Smooth muscle cell (in vitro differentiated cells): Measurements from ENCODE around the gene ST6GALNAC4. TPM values are rescaled to one million over a fixed set of nuclear protein-coding genes. Genes with fewer than 3 reads are reported as not detected.

Experiments used
- DNase-seq: peaks from one replicate; lab custom pipeline; 2025; ENCODE audit not compliant: unreplicated experiment; lab: John Stamatoyannopoulos, UW
- H2AFZ ChIP-seq: fragments of 200-600 bp; sonication (generic); 2 replicates; pipeline ENCODE4 v1.6.0; 2016; ENCODE audit warnings: antibody characterized with exemption, low read depth, mild to moderate bottlenecking
- H3F3A ChIP-seq: fragments of 200-600 bp; sonication (generic); 2 replicates; pipeline ENCODE4 v1.6.0; 2017; ENCODE audit warnings: antibody characterized with exemption, low read depth
- H3K27ac ChIP-seq: fragments of 200-600 bp; sonication (generic); 2 replicates; pipeline ENCODE4 v1.5.1; 2016; ENCODE audit warnings: low read depth, mild to moderate bottlenecking
- H3K27me3 ChIP-seq: fragments of 200-600 bp; sonication (generic); 2 replicates; pipeline ENCODE4 v1.6.1; 2016; ENCODE audit warnings: low read depth, mild to moderate bottlenecking
- H3K36me3 ChIP-seq: fragments of 200-600 bp; sonication (generic); 2 replicates; pipeline ENCODE4 v1.5.1; 2016; ENCODE audit warnings: low read depth
- H3K4me1 ChIP-seq: fragments of 200-600 bp; sonication (generic); 2 replicates; pipeline ENCODE4 v1.5.1; 2016; ENCODE audit warnings: low read depth
- H3K4me2 ChIP-seq: fragments of 200-600 bp; sonication (generic); 2 replicates; pipeline ENCODE4 v1.6.0; 2016; ENCODE audit warnings: mild to moderate bottlenecking
- H3K4me3 ChIP-seq: fragments of 200-600 bp; sonication (generic); 2 replicates; pipeline ENCODE4 v1.5.1; 2016; ENCODE audit warnings: mild to moderate bottlenecking
- H3K79me2 ChIP-seq: fragments of 200-600 bp; sonication (generic); 2 replicates; pipeline ENCODE4 v1.6.0; 2016; ENCODE audit warnings: low read depth, mild to moderate bottlenecking
- H3K9ac ChIP-seq: fragments of 200-600 bp; sonication (generic); 2 replicates; pipeline ENCODE4 v1.6.0; 2016; ENCODE audit warnings: low read depth
- H3K9me3 ChIP-seq: fragments of 200-600 bp; sonication (generic); replicated peaks from 2 replicates; pipeline ENCODE4 v1.5.1; 2016; ENCODE audit warnings: low read depth
- H4K20me1 ChIP-seq: fragments of 200-600 bp; sonication (generic); 2 replicates; pipeline ENCODE4 v1.6.0; 2016; ENCODE audit warnings: low read depth
- WGBS: methylation state at CpG from one replicate; pipeline ENCODE4 v1.1.7; 2016; ENCODE audit warnings: low lambda C conversion rate; 5-methylcytosine and 5-hydroxymethylcytosine counted together
- polyA plus RNA-seq: library from polyadenylated mRNA; unstranded; fragments of >200 nt; fragmentation: Nextera tagmentation; extraction: Ambion mirVana; gene quantifications from 2 replicates; pipeline ENCODE4 v1.2.1, GENCODE V29; 2016
- total RNA-seq: library from RNA; depleted of rRNA; stranded (reverse); fragments of >200 nt; gene quantifications from 2 replicates; pipeline ENCODE4 v1.2.3, GENCODE V29; 2014
- TF ChIP-seq, protein P1 (sequence below): fragments of 200-600 bp; sonication (generic); IDR thresholded peaks from 2 replicates; pipeline ENCODE4 v1.5.1; 2017; ENCODE audit warnings: borderline replicate concordance, mild to moderate bottlenecking, antibody characterized with exemption; ENCODE audit not compliant: insufficient read depth, poor library complexity, severe bottlenecking

The ST6GALNAC4 gene
- total and polyA plus RNA-seq, 2 experiments from 2014 or later: 12.1 to 22.5 TPM

- Histone ChIP-seq H3K9me3 (no peaks in the 10 kb centered on the region), H3K4me1 (peaks cover 13% of the 10 kb centered on the region), H3K4me3 (no peak overlapping the region), H3K9ac (no peak overlapping the region), H3K79me2 (no peaks in the 10 kb centered on the region), H3K36me3 (no peaks in the 10 kb centered on the region), H3F3A (peaks cover 7% of the 10 kb centered on the region), H3K4me2 (no peak overlapping the region), H4K20me1 (no peaks in the 10 kb centered on the region), H3K27me3 (peaks cover 23% of the 10 kb centered on the region), H3K27ac (no peak overlapping the region), H2AFZ (no peak overlapping the region)
- TF ChIP-seq, protein P1, sequence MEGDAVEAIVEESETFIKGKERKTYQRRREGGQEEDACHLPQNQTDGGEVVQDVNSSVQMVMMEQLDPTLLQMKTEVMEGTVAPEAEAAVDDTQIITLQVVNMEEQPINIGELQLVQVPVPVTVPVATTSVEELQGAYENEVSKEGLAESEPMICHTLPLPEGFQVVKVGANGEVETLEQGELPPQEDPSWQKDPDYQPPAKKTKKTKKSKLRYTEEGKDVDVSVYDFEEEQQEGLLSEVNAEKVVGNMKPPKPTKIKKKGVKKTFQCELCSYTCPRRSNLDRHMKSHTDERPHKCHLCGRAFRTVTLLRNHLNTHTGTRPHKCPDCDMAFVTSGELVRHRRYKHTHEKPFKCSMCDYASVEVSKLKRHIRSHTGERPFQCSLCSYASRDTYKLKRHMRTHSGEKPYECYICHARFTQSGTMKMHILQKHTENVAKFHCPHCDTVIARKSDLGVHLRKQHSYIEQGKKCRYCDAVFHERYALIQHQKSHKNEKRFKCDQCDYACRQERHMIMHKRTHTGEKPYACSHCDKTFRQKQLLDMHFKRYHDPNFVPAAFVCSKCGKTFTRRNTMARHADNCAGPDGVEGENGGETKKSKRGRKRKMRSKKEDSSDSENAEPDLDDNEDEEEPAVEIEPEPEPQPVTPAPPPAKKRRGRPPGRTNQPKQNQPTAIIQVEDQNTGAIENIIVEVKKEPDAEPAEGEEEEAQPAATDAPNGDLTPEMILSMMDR: no peak
- 92% methylated on average over 22 of the region's 22 CpGs for WGBS
- no peak for DNase-seq
Observed at GRCh38 chr9:127924736-127925444, 8.0 kb upstream of the ST6GALNAC4 start.

DNA sequence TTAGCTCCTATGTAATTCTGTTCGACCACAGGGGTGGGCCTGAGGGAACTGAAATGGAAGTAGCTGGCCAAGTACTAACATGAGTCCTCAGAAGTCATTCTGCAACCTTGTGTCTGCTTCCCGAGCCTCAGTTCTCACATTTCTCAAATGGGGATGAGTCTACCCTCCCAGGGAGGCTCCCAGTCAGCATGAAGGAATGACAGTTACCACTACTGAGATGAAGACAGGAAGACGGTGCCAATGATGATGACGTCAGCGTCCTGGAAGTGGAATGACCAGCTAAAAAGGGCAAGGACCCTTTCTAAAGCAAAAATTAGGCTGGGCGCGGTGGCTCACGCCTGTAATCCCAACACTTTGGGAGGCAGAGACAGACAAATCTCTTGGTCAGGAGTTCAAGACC is 6.9 kb upstream of the ST6GALNAC4 start:
- no peak overlapping the region for H3K9ac ChIP-seq
- no peaks in the 10 kb centered on the region for H4K20me1 ChIP-seq
- H3K27ac ChIP-seq: peak overlapping the region; percentile 59
- TF ChIP-seq, protein P1: no peak
- H3K79me2 ChIP-seq: no peaks in the 10 kb centered on the region
- H3K4me3 ChIP-seq: no peak overlapping the region
- no peak overlapping the region for H3K4me2 ChIP-seq
- no peak for DNase-seq
- 62% methylated on average over 8 of the region's 8 CpGs for WGBS
- peaks cover 10% of the 10 kb centered on the region for H3F3A ChIP-seq
- H2AFZ ChIP-seq: no peak overlapping the region
- H3K4me1 ChIP-seq: peaks cover 13% of the 10 kb centered on the region
- peaks cover 23% of the 10 kb centered on the region for H3K27me3 ChIP-seq
- no peaks in the 10 kb centered on the region for H3K36me3 ChIP-seq
- no peaks in the 10 kb centered on the region for H3K9me3 ChIP-seq

DNA sequence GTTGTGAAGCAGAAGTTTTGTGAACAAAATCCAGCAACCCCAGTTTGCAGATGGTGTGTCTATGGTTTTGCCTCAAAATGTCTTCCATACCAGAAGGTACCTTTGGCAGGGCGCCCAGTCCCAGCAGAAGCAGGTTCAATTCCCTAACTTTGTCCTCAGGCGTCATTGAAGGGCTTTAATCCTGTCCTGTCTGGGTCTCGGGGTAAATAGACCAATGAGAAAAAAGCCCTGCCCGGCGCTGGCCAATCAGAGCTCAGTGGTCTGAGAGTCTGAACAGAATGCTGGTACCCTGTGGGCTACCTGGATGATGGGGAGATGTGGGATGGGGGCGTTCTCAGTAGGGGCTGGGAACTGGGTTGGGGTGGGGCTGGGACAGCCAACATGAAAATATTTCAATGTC is 6.2 kb upstream of the ST6GALNAC4 start:
- WGBS: 73% methylated on average over 6 of the region's 6 CpGs
- H3F3A ChIP-seq: peaks cover 16% of the 10 kb centered on the region
- TF ChIP-seq, protein P1: no peak
- no peak overlapping the region for H2AFZ ChIP-seq
- peaks cover 10% of the 10 kb centered on the region for H3K4me1 ChIP-seq
- H3K9ac ChIP-seq: no peak overlapping the region
- H3K4me2 ChIP-seq: no peak overlapping the region
- H3K27ac ChIP-seq: peak overlapping the region; percentile 59
- H3K79me2 ChIP-seq: no peaks in the 10 kb centered on the region
- no peaks in the 10 kb centered on the region for H4K20me1 ChIP-seq
- DNase-seq: no peak
- H3K9me3 ChIP-seq: no peaks in the 10 kb centered on the region
- no peak overlapping the region for H3K4me3 ChIP-seq
- H3K36me3 ChIP-seq: no peaks in the 10 kb centered on the region
- peaks cover 23% of the 10 kb centered on the region for H3K27me3 ChIP-seq

DNA sequence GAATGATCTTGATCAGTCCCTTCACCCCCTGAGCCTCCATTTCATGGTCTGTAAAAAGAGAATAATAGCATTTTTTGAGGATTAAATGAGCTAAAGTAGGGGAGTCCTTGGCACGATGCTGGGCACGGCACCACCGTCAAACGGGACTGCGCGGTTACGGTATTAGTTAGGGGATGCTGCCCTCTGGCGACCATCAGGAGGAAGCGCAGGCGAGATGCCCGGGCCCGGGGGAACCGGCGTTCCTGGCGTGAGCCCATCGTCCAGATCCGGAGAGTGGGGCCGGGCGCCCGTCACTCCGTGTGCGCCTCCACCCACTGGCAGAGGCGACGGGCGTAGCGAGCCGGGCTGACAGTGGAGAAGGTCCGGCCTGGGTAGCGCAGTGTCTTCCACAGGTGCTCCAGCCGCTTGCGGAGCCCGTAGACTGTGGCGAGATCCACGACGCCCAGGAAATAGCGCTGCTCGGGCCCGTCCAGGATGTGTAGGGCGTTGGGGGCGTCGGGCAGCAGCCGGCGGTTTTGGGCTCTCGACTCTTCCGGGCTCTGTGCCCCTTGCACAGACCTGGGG is 4.8 kb upstream of the ST6GALNAC4 start:
- Histone ChIP-seq H3K27me3 (peaks cover 9% of the 10 kb centered on the region), H3K4me3 (no peak overlapping the region), H3K79me2 (no peaks in the 10 kb centered on the region), H3K27ac (no peak overlapping the region), H3K4me1 (peaks cover 2% of the 10 kb centered on the region), H3F3A (peaks cover 17% of the 10 kb centered on the region), H3K9me3 (no peaks in the 10 kb centered on the region), H3K36me3 (no peaks in the 10 kb centered on the region), H2AFZ (no peak overlapping the region), H3K9ac (no peak overlapping the region), H3K4me2 (peak overlapping the region; percentile 60), H4K20me1 (no peaks in the 10 kb centered on the region)
- peak; percentile 20 for DNase-seq
- 32% methylated on average over 41 of the region's 45 CpGs for WGBS
- TF ChIP-seq, protein P1: peak; percentile 97
